Fibroblast of pulmonary artery (primary cell): Measurements from ENCODE around the gene C1QTNF7.

Experiments
- DNase-seq: peaks from one replicate; pipeline ENCODE4 v3.0.0-alpha.2; 2010; ENCODE audit warnings: low read depth
- H3K4me3 ChIP-seq: replicated peaks from 2 replicates; pipeline ENCODE4 v1.5.1; 2011; ENCODE audit warnings: low read depth, mild to moderate bottlenecking, control low read depth, low read length, moderate library complexity
- CTCF ChIP-seq: IDR thresholded peaks from 2 replicates; pipeline ENCODE4 v1.5.1; 2011; ENCODE audit warnings: mild to moderate bottlenecking, control low read depth, low read length, inconsistent platforms; ENCODE audit errors: missing control alignments

The C1QTNF7 gene

GRCh38 chr4:15427701-15428100, at the start of gene C1QTNF7:
TSS of gene C1QTNF7 (plus strand) at chr4:15428033. CDS start at chr4:15435744, 7,711 bp downstream.
- no peak for DNase-seq
- no peak within 1 kb of the TSS for H3K4me3 ChIP-seq
- TF ChIP-seq CTCF, result no peak

GRCh38 chr4:15378062-15378461, 49.8 kb upstream of the C1QTNF7 start:
- no peak overlapping the region for H3K4me3 ChIP-seq
- TF ChIP-seq CTCF, result no peak
- DNase-seq, result peak; percentile 50

- H3K4me3 ChIP-seq, result no peak overlapping the region
- no peak for TF ChIP-seq CTCF
- no peak for DNase-seq
Measured at GRCh38 chr4:15378493-15378892, 49.3 kb upstream of the C1QTNF7 start.

GRCh38 chr4:15381806-15382338, 46.0 kb upstream of the C1QTNF7 start:
- DNase-seq, result no peak
- TF ChIP-seq CTCF, result no peak
- H3K4me3 ChIP-seq, result no peak overlapping the region

- no peak for TF ChIP-seq CTCF
- no peak for DNase-seq
Measured at GRCh38 chr4:15382669-15383273, 45.1 kb upstream of the C1QTNF7 start.

GRCh38 chr4:15385515-15385914, 42.3 kb upstream of the C1QTNF7 start:
- no peak for DNase-seq
- TF ChIP-seq CTCF, result no peak
- H3K4me3 ChIP-seq, result no peak overlapping the region

More at GRCh38 chr4:15382669-15383273, 45.1 kb upstream of the C1QTNF7 start:
- no peak overlapping the region for H3K4me3 ChIP-seq

GRCh38 chr4:15385928-15386327, 41.9 kb upstream of the C1QTNF7 start:
- no peak for DNase-seq
- no peak for TF ChIP-seq CTCF

More at GRCh38 chr4:15385928-15386327, 41.9 kb upstream of the C1QTNF7 start:
- no peak overlapping the region for H3K4me3 ChIP-seq
